ENCODE data around the gene BRINP1. TPM values are rescaled to one million over a fixed set of nuclear protein-coding genes. Genes with fewer than 3 reads are reported as not detected.

Gene BRINP1
- total RNA-seq, 1 experiment from 2014 or later, result not detected

- Histone ChIP-seq H4K20me1 (ENCODE audit: insufficient read depth) (no peaks in the 10 kb centered on the region), H3K9me3 (ENCODE audit: insufficient read depth, low read depth) (no peaks in the 10 kb centered on the region), H3K79me2 (ENCODE audit: low read depth) (no peaks in the 10 kb centered on the region), H3K27ac (no peak overlapping the region), H3K27me3 (ENCODE audit: insufficient read depth, low read depth) (no peaks in the 10 kb centered on the region), H3K4me1 (replicated peaks; ENCODE audit: insufficient read depth) (no peaks in the 10 kb centered on the region), H3K36me3 (ENCODE audit: low read depth) (no peaks in the 10 kb centered on the region), H2AFZ (no peak overlapping the region), H3K4me3 (no peak overlapping the region), H3K4me2 (no peak overlapping the region), H3F3A (ENCODE audit: insufficient read depth, low read depth) (no peaks in the 10 kb centered on the region), H3K9me2 (ENCODE audit: insufficient read depth) (no peaks in the 10 kb centered on the region)
- POLR2A ChIA-PET (ENCODE audit: unreplicated experiment), result no interaction called here
- DNase-seq, result no peak
- intact Hi-C loops (cut with micrococcal nuclease; ENCODE audit: unreplicated experiment), result loop anchor here (2.0 kb wide), 1 partner anchor 1121 kb away; no protein-coding TSS in a partner anchor
- CTCF ChIA-PET, result no interaction called here
- BruUV-seq (replicated peaks), result no TSS peak
- TF ChIP-seq CTCF (conservative IDR thresholded peaks at IDR 0.05) (no peak), EZH2 (IDR thresholded peaks at IDR 0.05; ENCODE audit: low read depth) (no peak)
Observed at GRCh38 chr9:119291554-119291953, 77.7 kb downstream of the BRINP1 start.

DNA sequence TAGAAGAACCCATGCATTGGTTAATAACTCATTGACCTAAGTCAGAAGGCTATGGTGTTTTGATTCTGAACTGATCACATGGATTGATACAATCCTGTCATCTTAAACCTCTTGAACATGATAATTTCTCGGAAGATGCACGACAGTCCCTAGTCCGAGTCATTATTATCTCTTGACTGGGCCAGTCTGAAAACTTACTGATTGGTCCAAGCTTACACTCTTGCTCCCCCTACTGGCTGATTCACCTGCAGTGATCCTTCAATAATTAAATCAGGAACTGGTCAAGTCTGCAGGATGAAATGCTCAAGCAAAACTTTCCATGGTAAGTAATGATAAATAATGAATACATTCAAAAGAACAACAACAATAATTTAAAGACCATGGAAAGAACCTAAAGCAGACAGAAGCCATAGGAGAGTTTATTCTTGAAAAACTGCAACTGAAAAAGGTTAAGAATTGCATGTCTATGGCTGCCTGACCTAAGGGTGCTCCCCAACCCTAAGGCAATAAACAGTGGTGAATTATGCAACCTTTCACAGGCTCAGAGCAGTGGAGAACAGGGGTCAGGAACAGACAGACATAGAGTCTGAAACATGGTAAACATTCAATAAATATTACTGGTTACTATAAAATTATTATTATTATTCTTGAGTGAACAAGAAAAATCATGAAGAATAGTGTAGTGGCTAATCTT, 79.3 kb downstream of the BRINP1 start:
- Histone ChIP-seq H3F3A (ENCODE audit: insufficient read depth, low read depth) (no peaks in the 10 kb centered on the region), H4K20me1 (ENCODE audit: insufficient read depth) (no peaks in the 10 kb centered on the region), H3K4me1 (replicated peaks; ENCODE audit: insufficient read depth) (no peaks in the 10 kb centered on the region), H3K4me2 (no peak overlapping the region), H3K79me2 (ENCODE audit: low read depth) (no peaks in the 10 kb centered on the region), H3K9me2 (ENCODE audit: insufficient read depth) (no peaks in the 10 kb centered on the region), H2AFZ (no peak overlapping the region), H3K27ac (no peak overlapping the region), H3K9me3 (ENCODE audit: insufficient read depth, low read depth) (no peaks in the 10 kb centered on the region), H3K27me3 (ENCODE audit: insufficient read depth, low read depth) (no peaks in the 10 kb centered on the region), H3K4me3 (no peak overlapping the region), H3K36me3 (ENCODE audit: low read depth) (no peaks in the 10 kb centered on the region)
- BruUV-seq (replicated peaks), result no TSS peak
- TF ChIP-seq EZH2 (IDR thresholded peaks at IDR 0.05; ENCODE audit: low read depth) (no peak), CTCF (conservative IDR thresholded peaks at IDR 0.05) (peak; percentile 72)
- intact Hi-C loops (cut with micrococcal nuclease; ENCODE audit: unreplicated experiment), result loop anchor here (1.0 to 5.0 kb wide), 3 partner anchors 695 to 1119 kb away; no protein-coding TSS in a partner anchor
- DNase-seq, result peak in 1 of 2 experiments; percentile 18
- POLR2A ChIA-PET (ENCODE audit: unreplicated experiment), result no interaction called here
- CTCF ChIA-PET, result interaction anchor here (0.7 kb wide), 1 partner anchor 461 kb away, joined by 3 read pairs; no protein-coding TSS in a partner anchor

GRCh38 chr9:119284587-119285337, 84.5 kb downstream of the BRINP1 start:
- DNase-seq, result no peak
- BruUV-seq (replicated peaks), result no TSS peak
- Histone ChIP-seq H4K20me1 (ENCODE audit: insufficient read depth) (no peaks in the 10 kb centered on the region), H3K36me3 (ENCODE audit: low read depth) (no peaks in the 10 kb centered on the region), H3K4me3 (no peak overlapping the region), H3K79me2 (ENCODE audit: low read depth) (no peaks in the 10 kb centered on the region), H3K27ac (no peak overlapping the region), H2AFZ (no peak overlapping the region), H3K4me2 (no peak overlapping the region), H3K9me3 (ENCODE audit: insufficient read depth, low read depth) (no peaks in the 10 kb centered on the region), H3K4me1 (replicated peaks; ENCODE audit: insufficient read depth) (no peaks in the 10 kb centered on the region), H3K9me2 (ENCODE audit: insufficient read depth) (no peaks in the 10 kb centered on the region), H3F3A (ENCODE audit: insufficient read depth, low read depth) (no peaks in the 10 kb centered on the region), H3K27me3 (ENCODE audit: insufficient read depth, low read depth) (no peaks in the 10 kb centered on the region)
- TF ChIP-seq CTCF (conservative IDR thresholded peaks at IDR 0.05), result no peak
- no peak for TF ChIP-seq EZH2 (IDR thresholded peaks at IDR 0.05; ENCODE audit: low read depth)
- ChIA-PET CTCF (no interaction called here), POLR2A (ENCODE audit: unreplicated experiment) (no interaction called here)
- intact Hi-C loops (cut with micrococcal nuclease; ENCODE audit: unreplicated experiment), result loop anchor here (5.0 kb wide), 1 partner anchor 762 kb away; no protein-coding TSS in a partner anchor
